GM23338 (cell line): ENCODE measurements around the gene RSBN1L. TPM values are rescaled to one million over a fixed set of nuclear protein-coding genes. Genes with fewer than 3 reads are reported as not detected.
A peak's percentile ranks its signal among the peaks of the same experiment; 100 is the strongest.

Experiments used
- ATAC-seq: fragments of 200-7000 bp; cut with Tn5 transposase; 3 replicates; pipeline ENCODE4 v1.9.1; 2020
- DNase-seq: peaks from one replicate; pipeline ENCODE4 v3.0.0-alpha.2; 2015; ENCODE audit warnings: low spot score
- H2AFZ ChIP-seq: fragments of 200-600 bp; sonication (generic); 2 replicates; pipeline ENCODE4 v1.8.0; 2016; ENCODE audit warnings: antibody characterized with exemption, mild to moderate bottlenecking, moderate library complexity
- H3F3A ChIP-seq: fragments of 200-600 bp; sonication (generic); replicated peaks from 2 replicates; pipeline ENCODE4 v1.8.0; 2017; ENCODE audit warnings: antibody characterized with exemption, mixed run types, low read depth
- H3K27ac ChIP-seq: fragments of 200-600 bp; sonication (generic); 2 replicates; pipeline ENCODE4 v1.6.1; 2016; ENCODE audit warnings: low read depth
- H3K27me3 ChIP-seq: fragments of 200-600 bp; sonication (generic); 2 replicates; pipeline ENCODE4 v1.8.0; 2016; ENCODE audit warnings: mild to moderate bottlenecking, mixed run types, moderate library complexity; ENCODE audit not compliant: insufficient read depth
- H3K36me3 ChIP-seq: fragments of 200-600 bp; sonication (generic); 2 replicates; pipeline ENCODE4 v1.8.0; 2016; ENCODE audit warnings: mild to moderate bottlenecking; ENCODE audit not compliant: insufficient read depth
- H3K4me1 ChIP-seq: fragments of 200-600 bp; sonication (generic); 2 replicates; pipeline ENCODE4 v1.8.0; 2016; ENCODE audit warnings: mild to moderate bottlenecking, moderate library complexity; ENCODE audit not compliant: insufficient read depth
- H3K4me2 ChIP-seq: fragments of 200-600 bp; sonication (generic); 2 replicates; pipeline ENCODE4 v1.7.1; 2017; ENCODE audit warnings: mixed run types
- H3K4me3 ChIP-seq: fragments of 200-600 bp; sonication (generic); 2 replicates; pipeline ENCODE4 v1.6.1; 2016; ENCODE audit warnings: mixed run types
- H3K79me2 ChIP-seq: fragments of 200-600 bp; sonication (generic); replicated peaks from 2 replicates; pipeline ENCODE4 v1.8.0; 2017; ENCODE audit warnings: mild to moderate bottlenecking; ENCODE audit not compliant: insufficient read depth
- H3K9me2 ChIP-seq: fragments of 200-600 bp; sonication (generic); 2 replicates; pipeline ENCODE4 v1.8.0; 2017; ENCODE audit not compliant: insufficient read depth
- H4K20me1 ChIP-seq: fragments of 200-600 bp; sonication (generic); replicated peaks from 2 replicates; pipeline ENCODE4 v1.8.0; 2017; ENCODE audit warnings: mild to moderate bottlenecking; ENCODE audit not compliant: insufficient read depth
- H3K27ac Mint-ChIP-seq: 2 replicates; pipeline ENCODE4 v1.8.0; 2020; ENCODE audit warnings: inconsistent platforms, mild to moderate bottlenecking, moderate library complexity, mixed read lengths
- H3K27me3 Mint-ChIP-seq: 3 replicates; pipeline ENCODE4 v1.8.0; 2022; ENCODE audit warnings: low read depth, mild to moderate bottlenecking, moderate library complexity, mixed read lengths, inconsistent platforms; ENCODE audit not compliant: insufficient read depth, poor library complexity
- H3K36me3 Mint-ChIP-seq: 3 replicates; pipeline ENCODE4 v1.8.0; 2021; ENCODE audit warnings: low read depth, mild to moderate bottlenecking, inconsistent platforms, moderate library complexity, mixed read lengths
- H3K4me1 Mint-ChIP-seq: 3 replicates; pipeline ENCODE4 v1.8.0; 2020; ENCODE audit warnings: mild to moderate bottlenecking, inconsistent platforms, mixed read lengths
- H3K4me3 Mint-ChIP-seq: 3 replicates; pipeline ENCODE4 v1.8.0; 2021; ENCODE audit warnings: moderate library complexity, mild to moderate bottlenecking, inconsistent platforms, mixed read lengths
- H3K9me3 Mint-ChIP-seq: 3 replicates; pipeline ENCODE4 v1.8.0; 2020; ENCODE audit warnings: moderate library complexity, mild to moderate bottlenecking, inconsistent platforms, mixed read lengths
- CREB1 ChIP-seq: fragments of 250-450 bp; sonication (Bioruptor Pico); IDR thresholded peaks from 2 replicates; pipeline ENCODE4 v1.5.0; 2020; ENCODE audit warnings: low read depth, mild to moderate bottlenecking, moderate library complexity
- ETS1 ChIP-seq: IDR thresholded peaks from 2 replicates; pipeline ENCODE4 v1.6.1; 2016; ENCODE audit warnings: antibody characterized with exemption
- EZH2 ChIP-seq: fragments of 200-600 bp; sonication (generic); IDR thresholded peaks from one replicate; pipeline ENCODE4 v1.8.0; 2017; ENCODE audit warnings: antibody characterized with exemption, mild to moderate bottlenecking, low read depth; ENCODE audit not compliant: unreplicated experiment
- EZH2phosphoT487 ChIP-seq: fragments of 200-600 bp; sonication (generic); IDR thresholded peaks from one replicate; pipeline ENCODE4 v1.8.1; 2018; ENCODE audit warnings: antibody characterized with exemption; ENCODE audit not compliant: unreplicated experiment
- JUNB ChIP-seq: IDR thresholded peaks from one replicate; pipeline ENCODE4 v1.6.1; 2016; ENCODE audit warnings: antibody characterized with exemption; ENCODE audit not compliant: unreplicated experiment
- NANOG ChIP-seq: IDR thresholded peaks from 2 replicates; pipeline ENCODE4 v1.6.1; 2016; ENCODE audit warnings: antibody characterized with exemption, borderline replicate concordance
- POLR2AphosphoS5 ChIP-seq: IDR thresholded peaks from 2 replicates; pipeline ENCODE4 v1.6.1; 2016; ENCODE audit warnings: antibody characterized with exemption, low read depth
- STAT1 ChIP-seq: IDR thresholded peaks from one replicate; pipeline ENCODE4 v1.6.1; 2016; ENCODE audit warnings: antibody characterized with exemption; ENCODE audit not compliant: unreplicated experiment
- ZNF114 ChIP-seq: fragments of 250-450 bp; sonication (Bioruptor Pico); IDR thresholded peaks from 2 replicates; pipeline ENCODE4 v1.5.0; 2020; ENCODE audit warnings: mild to moderate bottlenecking, moderate library complexity
- ZNF331 ChIP-seq: fragments of 250-450 bp; sonication (Bioruptor Pico); IDR thresholded peaks from 2 replicates; pipeline ENCODE4 v1.5.0; 2020; ENCODE audit warnings: low read depth, mild to moderate bottlenecking, moderate library complexity
- polyA plus RNA-seq: library from polyadenylated mRNA; unstranded; fragments of >200 nt; fragmentation: Nextera tagmentation; extraction: Ambion mirVana; gene quantifications from 2 replicates; pipeline ENCODE4 v1.2.1, GENCODE V29; 2016
- total RNA-seq: library from RNA; depleted of rRNA; stranded (reverse); fragments of >200 nt; shearing (Covaris generic); gene quantifications from 2 replicates; pipeline ENCODE4 v1.2.3, GENCODE V29; 2014
- TF ChIP-seq, protein P1 (sequence below): fragments of 250-450 bp; sonication (Bioruptor Pico); IDR thresholded peaks from 2 replicates; pipeline ENCODE4 v1.5.0; 2020; ENCODE audit warnings: mild to moderate bottlenecking, moderate library complexity
- TF ChIP-seq, protein P2 (sequence below): IDR thresholded peaks from one replicate; pipeline ENCODE4 v1.6.1; 2018; ENCODE audit warnings: antibody characterized with exemption; ENCODE audit not compliant: unreplicated experiment
- TF ChIP-seq, protein P3 (sequence below), 2 experiments: fragments of 200-600 bp in 1 of 2; sonication (generic) in 1 of 2; conservative IDR thresholded peaks; 2 replicates each; pipeline versions ENCODE4 v1.5.1 to v1.6.1; 2016 to 2017; ENCODE audit warnings: antibody characterized with exemption in 2 of 2, low read depth in 2 of 2, mild to moderate bottlenecking in 2 of 2, moderate library complexity in 1 of 2

The RSBN1L gene
- total and polyA plus RNA-seq, 2 experiments from 2014 or later: 9.7 to 19.7 TPM

DNA sequence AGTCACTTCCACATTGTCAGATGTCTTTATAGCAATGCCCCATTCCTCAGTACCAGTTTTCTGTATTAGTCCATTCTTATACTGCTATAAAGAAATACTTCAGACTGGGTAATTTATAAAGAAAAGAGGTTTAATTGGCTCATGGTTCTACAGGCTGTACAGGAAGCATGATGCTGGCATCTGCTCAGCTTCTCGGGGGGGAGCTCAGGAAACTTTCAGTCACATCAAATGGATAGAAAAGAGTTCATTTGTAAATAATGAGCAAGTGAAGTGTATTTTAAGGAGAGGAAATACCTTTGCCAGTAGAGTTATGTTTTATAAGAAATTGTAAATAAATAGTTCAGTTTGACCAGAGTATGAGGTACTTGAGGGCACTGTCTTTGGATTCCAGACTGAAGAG, 51.5 kb downstream of the RSBN1L start:
- no peak for ATAC-seq
- H3K27me3 Mint-ChIP-seq: peaks cover 2% of the 10 kb centered on the region

More for the DNA sequence above, 51.5 kb downstream of the RSBN1L start:
- H3K4me2 ChIP-seq: no peak overlapping the region
- H3K27me3 ChIP-seq: no peaks in the 10 kb centered on the region
- H3K4me1 ChIP-seq: no peaks in the 10 kb centered on the region
- no peak overlapping the region for H3K27ac ChIP-seq
- H3K4me3 ChIP-seq: no peak overlapping the region
- H3K36me3 ChIP-seq: no peaks in the 10 kb centered on the region; the same call in 1 of the 2 replicates
- H3K36me3 Mint-ChIP-seq: peaks cover 16% of the 10 kb centered on the region
- H3K4me1 Mint-ChIP-seq: no peaks in the 10 kb centered on the region
- peaks cover 9% of the 10 kb centered on the region; the same call in 1 of the 2 replicates for H4K20me1 ChIP-seq
- DNase-seq: no peak
- no peak overlapping the region for H2AFZ ChIP-seq
- no peaks in the 10 kb centered on the region for H3K9me2 ChIP-seq
- TF ChIP-seq, protein P1, sequence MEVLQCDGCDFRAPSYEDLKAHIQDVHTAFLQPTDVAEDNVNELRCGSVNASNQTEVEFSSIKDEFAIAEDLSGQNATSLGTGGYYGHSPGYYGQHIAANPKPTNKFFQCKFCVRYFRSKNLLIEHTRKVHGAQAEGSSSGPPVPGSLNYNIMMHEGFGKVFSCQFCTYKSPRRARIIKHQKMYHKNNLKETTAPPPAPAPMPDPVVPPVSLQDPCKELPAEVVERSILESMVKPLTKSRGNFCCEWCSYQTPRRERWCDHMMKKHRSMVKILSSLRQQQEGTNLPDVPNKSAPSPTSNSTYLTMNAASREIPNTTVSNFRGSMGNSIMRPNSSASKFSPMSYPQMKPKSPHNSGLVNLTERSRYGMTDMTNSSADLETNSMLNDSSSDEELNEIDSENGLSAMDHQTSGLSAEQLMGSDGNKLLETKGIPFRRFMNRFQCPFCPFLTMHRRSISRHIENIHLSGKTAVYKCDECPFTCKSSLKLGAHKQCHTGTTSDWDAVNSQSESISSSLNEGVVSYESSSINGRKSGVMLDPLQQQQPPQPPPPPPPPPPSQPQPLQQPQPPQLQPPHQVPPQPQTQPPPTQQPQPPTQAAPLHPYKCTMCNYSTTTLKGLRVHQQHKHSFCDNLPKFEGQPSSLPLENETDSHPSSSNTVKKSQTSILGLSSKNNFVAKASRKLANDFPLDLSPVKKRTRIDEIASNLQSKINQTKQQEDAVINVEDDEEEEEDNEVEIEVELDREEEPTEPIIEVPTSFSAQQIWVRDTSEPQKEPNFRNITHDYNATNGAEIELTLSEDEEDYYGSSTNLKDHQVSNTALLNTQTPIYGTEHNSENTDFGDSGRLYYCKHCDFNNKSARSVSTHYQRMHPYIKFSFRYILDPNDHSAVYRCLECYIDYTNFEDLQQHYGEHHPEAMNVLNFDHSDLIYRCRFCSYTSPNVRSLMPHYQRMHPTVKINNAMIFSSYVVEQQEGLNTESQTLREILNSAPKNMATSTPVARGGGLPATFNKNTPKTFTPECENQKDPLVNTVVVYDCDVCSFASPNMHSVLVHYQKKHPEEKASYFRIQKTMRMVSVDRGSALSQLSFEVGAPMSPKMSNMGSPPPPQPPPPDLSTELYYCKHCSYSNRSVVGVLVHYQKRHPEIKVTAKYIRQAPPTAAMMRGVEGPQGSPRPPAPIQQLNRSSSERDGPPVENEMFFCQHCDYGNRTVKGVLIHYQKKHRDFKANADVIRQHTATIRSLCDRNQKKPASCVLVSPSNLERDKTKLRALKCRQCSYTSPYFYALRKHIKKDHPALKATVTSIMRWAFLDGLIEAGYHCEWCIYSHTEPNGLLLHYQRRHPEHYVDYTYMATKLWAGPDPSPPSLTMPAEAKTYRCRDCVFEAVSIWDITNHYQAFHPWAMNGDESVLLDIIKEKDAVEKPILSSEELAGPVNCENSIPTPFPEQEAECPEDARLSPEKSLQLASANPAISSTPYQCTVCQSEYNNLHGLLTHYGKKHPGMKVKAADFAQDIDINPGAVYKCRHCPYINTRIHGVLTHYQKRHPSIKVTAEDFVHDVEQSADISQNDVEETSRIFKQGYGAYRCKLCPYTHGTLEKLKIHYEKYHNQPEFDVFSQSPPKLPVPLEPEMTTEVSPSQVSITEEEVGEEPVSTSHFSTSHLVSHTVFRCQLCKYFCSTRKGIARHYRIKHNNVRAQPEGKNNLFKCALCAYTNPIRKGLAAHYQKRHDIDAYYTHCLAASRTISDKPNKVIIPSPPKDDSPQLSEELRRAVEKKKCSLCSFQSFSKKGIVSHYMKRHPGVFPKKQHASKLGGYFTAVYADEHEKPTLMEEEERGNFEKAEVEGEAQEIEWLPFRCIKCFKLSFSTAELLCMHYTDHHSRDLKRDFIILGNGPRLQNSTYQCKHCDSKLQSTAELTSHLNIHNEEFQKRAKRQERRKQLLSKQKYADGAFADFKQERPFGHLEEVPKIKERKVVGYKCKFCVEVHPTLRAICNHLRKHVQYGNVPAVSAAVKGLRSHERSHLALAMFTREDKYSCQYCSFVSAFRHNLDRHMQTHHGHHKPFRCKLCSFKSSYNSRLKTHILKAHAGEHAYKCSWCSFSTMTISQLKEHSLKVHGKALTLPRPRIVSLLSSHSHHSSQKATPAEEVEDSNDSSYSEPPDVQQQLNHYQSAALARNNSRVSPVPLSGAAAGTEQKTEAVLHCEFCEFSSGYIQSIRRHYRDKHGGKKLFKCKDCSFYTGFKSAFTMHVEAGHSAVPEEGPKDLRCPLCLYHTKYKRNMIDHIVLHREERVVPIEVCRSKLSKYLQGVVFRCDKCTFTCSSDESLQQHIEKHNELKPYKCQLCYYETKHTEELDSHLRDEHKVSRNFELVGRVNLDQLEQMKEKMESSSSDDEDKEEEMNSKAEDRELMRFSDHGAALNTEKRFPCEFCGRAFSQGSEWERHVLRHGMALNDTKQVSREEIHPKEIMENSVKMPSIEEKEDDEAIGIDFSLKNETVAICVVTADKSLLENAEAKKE: no peak
- TF ChIP-seq CREB1 (CRISPR knock-in tag) (no peak), POLR2AphosphoS5 (no peak), ZNF331 (CRISPR knock-in tag) (no peak), NANOG (no peak), STAT1 (no peak), EZH2 (no peak), JUNB (no peak), EZH2phosphoT487 (no peak), ZNF114 (CRISPR knock-in tag) (no peak), ETS1 (no peak)
- TF ChIP-seq, protein P2, sequence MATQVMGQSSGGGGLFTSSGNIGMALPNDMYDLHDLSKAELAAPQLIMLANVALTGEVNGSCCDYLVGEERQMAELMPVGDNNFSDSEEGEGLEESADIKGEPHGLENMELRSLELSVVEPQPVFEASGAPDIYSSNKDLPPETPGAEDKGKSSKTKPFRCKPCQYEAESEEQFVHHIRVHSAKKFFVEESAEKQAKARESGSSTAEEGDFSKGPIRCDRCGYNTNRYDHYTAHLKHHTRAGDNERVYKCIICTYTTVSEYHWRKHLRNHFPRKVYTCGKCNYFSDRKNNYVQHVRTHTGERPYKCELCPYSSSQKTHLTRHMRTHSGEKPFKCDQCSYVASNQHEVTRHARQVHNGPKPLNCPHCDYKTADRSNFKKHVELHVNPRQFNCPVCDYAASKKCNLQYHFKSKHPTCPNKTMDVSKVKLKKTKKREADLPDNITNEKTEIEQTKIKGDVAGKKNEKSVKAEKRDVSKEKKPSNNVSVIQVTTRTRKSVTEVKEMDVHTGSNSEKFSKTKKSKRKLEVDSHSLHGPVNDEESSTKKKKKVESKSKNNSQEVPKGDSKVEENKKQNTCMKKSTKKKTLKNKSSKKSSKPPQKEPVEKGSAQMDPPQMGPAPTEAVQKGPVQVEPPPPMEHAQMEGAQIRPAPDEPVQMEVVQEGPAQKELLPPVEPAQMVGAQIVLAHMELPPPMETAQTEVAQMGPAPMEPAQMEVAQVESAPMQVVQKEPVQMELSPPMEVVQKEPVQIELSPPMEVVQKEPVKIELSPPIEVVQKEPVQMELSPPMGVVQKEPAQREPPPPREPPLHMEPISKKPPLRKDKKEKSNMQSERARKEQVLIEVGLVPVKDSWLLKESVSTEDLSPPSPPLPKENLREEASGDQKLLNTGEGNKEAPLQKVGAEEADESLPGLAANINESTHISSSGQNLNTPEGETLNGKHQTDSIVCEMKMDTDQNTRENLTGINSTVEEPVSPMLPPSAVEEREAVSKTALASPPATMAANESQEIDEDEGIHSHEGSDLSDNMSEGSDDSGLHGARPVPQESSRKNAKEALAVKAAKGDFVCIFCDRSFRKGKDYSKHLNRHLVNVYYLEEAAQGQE: no peak
- TF ChIP-seq, protein P3, sequence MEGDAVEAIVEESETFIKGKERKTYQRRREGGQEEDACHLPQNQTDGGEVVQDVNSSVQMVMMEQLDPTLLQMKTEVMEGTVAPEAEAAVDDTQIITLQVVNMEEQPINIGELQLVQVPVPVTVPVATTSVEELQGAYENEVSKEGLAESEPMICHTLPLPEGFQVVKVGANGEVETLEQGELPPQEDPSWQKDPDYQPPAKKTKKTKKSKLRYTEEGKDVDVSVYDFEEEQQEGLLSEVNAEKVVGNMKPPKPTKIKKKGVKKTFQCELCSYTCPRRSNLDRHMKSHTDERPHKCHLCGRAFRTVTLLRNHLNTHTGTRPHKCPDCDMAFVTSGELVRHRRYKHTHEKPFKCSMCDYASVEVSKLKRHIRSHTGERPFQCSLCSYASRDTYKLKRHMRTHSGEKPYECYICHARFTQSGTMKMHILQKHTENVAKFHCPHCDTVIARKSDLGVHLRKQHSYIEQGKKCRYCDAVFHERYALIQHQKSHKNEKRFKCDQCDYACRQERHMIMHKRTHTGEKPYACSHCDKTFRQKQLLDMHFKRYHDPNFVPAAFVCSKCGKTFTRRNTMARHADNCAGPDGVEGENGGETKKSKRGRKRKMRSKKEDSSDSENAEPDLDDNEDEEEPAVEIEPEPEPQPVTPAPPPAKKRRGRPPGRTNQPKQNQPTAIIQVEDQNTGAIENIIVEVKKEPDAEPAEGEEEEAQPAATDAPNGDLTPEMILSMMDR (conservative IDR thresholded peaks at IDR 0.05; ENCODE audit: low read depth in 2 of 2): no peak
- H3K9me3 Mint-ChIP-seq: no peaks in the 10 kb centered on the region
- no peak overlapping the region for H3K4me3 Mint-ChIP-seq
- H3K79me2 ChIP-seq: peaks cover 46% of the 10 kb centered on the region
- H3F3A ChIP-seq: no peaks in the 10 kb centered on the region
- H3K27ac Mint-ChIP-seq: peak overlapping the region; percentile 36; the same call in 1 of the 2 replicates
